SK-N-MC (cell line): ENCODE results near the gene JMJD1C.

ENCODE experiments used
- EZH2 ChIP-seq: fragments of 200-600 bp; sonication (generic); IDR thresholded peaks from one replicate; pipeline ENCODE4 v1.6.1; 2017; ENCODE audit warnings: antibody characterized with exemption
- POLR2AphosphoS5 ChIP-seq: IDR thresholded peaks from 2 replicates; pipeline ENCODE4 v1.6.1; 2012; ENCODE audit warnings: mild to moderate bottlenecking, low read depth, low read length, borderline replicate concordance

GRCh38 chr10:63368365-63368764 is 97.4 kb downstream of the JMJD1C start:
- TF ChIP-seq EZH2 (no peak), POLR2AphosphoS5 (no peak)
